ENCODE results near the gene ZNF154.

DNA sequence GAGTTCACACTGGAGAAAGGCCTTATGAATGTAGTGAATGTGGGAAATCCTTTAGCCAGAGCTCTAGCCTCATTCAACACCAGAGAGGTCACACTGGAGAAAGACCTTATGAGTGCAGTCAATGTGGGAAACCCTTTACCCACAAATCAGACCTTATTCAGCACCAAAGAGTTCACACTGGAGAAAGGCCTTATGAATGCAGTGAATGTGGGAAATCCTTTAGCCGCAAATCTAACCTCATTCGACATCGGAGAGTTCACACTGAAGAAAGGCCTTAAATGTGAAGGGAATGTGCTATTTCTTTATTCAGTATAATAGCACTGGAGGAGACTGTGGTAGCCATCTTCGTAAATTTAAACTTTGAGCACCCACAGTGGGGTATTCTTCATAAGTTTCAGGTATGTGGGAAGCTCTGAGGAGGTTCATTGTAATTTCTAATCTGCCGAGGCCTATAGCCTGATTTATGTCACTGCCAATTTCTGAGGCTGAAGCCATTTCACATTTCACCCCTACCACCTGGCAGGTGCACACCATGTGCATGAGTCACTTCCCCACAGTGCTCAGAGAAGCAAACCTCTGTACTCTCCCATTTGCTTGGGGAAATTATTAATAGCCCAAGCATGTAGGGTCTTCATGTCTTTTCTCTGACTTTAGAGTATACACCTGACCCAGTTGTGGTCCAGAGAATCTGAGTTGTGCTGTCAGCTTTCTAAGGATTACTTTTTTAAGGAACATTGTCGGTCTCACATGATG, 20.8 kb downstream of the ZNF154 start:
- TF ChIP-seq ZNF384 (IDR thresholded peaks at IDR 0.05) (no peak), SUZ12 (IDR thresholded peaks at IDR 0.05) (no peak), SP1 (IDR thresholded peaks at IDR 0.05) (no peak), LEF1 (IDR thresholded peaks at IDR 0.05; ENCODE audit: borderline replicate concordance) (no peak), ARNT (IDR thresholded peaks at IDR 0.05) (no peak), FOXM1 (IDR thresholded peaks at IDR 0.05; ENCODE audit: borderline replicate concordance) (no peak), L3MBTL2 (conservative IDR thresholded peaks at IDR 0.05) (no peak), NFRKB (IDR thresholded peaks at IDR 0.05) (no peak), ELF4 (IDR thresholded peaks at IDR 0.05) (no peak), HDGF (IDR thresholded peaks at IDR 0.05; ENCODE audit: borderline replicate concordance) (no peak), TARDBP (IDR thresholded peaks at IDR 0.05) (no peak), BHLHE40 (IDR thresholded peaks at IDR 0.05; ENCODE audit: borderline replicate concordance) (no peak), FOXK2 (IDR thresholded peaks at IDR 0.05) (no peak)
- TF ChIP-seq, protein P1, sequence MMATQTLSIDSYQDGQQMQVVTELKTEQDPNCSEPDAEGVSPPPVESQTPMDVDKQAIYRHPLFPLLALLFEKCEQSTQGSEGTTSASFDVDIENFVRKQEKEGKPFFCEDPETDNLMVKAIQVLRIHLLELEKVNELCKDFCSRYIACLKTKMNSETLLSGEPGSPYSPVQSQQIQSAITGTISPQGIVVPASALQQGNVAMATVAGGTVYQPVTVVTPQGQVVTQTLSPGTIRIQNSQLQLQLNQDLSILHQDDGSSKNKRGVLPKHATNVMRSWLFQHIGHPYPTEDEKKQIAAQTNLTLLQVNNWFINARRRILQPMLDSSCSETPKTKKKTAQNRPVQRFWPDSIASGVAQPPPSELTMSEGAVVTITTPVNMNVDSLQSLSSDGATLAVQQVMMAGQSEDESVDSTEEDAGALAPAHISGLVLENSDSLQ (IDR thresholded peaks at IDR 0.05) = no peak
